ENCODE results near the gene POLR3G.

Gene POLR3G

DNA sequence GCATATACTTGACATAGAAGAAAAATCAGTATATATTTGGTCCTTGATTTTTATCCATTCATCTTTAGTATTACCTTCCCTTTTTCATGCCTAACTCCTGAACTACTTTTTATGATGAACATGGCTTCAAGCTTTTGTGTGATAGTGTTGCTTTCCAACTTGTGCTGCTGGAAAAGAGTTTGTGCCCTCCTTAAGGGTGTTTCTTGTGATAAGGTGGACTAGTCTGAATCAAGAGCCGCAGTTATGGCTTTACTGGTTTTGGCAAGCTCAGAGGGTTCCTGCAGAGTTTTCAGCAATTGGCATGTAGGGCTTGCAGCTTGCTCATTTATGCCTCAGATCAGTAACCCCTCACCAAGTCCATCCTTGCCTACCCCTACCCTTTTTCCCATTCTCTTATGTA, 20.5 kb downstream of the POLR3G start:
- no peak overlapping the region for H3K4me3 ChIP-seq (ENCODE audit: low read depth, low read length)

DNA sequence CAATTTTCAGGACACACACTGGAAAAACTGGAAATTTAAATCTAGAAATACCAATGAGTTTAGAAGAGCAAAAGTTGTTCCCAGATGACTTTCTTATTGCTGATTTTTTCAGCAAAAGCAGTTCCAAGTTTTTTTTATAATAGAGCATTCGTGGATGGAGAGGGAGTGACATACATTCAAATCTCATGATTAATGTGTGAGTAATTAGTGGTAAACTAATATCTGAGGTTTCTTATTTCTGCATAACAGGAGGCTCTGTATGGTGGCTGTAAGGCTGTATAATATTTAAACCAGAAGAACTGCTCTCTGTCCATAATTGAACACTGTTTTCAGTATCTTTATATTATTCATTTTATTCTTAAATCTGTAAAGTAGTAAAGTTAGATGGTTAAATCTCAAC, 28.9 kb downstream of the POLR3G start:
- H3K4me3 ChIP-seq (ENCODE audit: low read depth, low read length), result no peak overlapping the region

DNA sequence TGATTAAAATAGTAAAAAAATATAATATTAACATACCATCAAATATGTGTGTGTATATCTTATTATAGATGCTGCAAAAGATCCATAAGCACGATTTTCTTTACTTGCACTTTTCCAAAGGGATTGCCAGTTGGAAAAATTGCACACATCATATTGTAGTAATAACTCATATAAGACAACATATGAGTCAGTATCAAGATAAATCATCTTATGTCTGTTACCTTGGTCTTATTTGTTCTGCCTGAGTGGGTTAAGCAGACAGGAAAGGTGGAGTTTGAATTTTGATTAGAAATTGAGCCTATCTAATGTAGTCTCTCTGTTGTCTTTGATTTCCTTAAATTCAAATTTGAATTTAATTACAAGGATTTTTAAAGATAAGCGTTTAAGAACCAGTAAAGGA, 30.1 kb downstream of the POLR3G start:
- H3K4me3 ChIP-seq (ENCODE audit: low read depth, low read length), result no peak overlapping the region

DNA sequence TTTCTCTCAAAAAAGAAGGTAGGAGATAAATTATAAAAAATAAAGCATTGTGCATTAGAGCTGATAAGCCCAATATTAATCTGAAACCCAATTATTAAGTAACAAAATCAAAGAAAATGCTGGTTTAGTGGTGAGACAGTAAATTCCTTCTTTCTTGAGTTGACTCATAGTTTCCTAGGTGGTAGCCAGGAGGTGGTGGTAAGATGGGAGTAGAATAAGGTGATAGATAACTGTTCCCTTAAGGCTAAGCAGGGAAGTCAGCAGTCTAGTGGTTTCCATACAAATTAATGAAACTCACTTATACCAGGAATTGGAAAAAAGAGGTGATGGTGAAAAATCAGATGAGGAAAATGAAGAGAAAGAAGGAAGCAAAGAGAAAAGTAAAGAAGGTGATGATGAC, 31.6 kb downstream of the POLR3G start:
- no peak overlapping the region for H3K4me3 ChIP-seq (ENCODE audit: low read depth, low read length)

DNA sequence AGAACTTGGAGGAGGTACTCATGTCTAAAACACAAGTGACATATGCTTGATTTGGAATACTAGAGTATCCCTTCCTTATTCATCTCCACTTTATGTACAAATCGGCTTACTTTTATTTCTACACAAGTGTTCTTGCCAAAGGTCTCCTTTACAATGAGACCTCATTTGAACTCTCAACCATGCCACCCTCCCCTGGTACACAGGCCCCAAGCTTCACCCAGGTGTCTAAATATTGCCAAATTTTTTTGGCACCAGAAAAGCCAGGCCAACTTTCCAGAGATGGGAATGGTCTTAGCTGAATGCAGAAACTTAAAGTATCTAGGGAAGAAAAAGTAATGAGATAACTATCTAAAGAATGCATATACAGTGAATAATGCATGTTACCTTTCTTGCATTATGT, 35.8 kb downstream of the POLR3G start:
- no peak overlapping the region for H3K4me3 ChIP-seq (ENCODE audit: low read depth, low read length)

DNA sequence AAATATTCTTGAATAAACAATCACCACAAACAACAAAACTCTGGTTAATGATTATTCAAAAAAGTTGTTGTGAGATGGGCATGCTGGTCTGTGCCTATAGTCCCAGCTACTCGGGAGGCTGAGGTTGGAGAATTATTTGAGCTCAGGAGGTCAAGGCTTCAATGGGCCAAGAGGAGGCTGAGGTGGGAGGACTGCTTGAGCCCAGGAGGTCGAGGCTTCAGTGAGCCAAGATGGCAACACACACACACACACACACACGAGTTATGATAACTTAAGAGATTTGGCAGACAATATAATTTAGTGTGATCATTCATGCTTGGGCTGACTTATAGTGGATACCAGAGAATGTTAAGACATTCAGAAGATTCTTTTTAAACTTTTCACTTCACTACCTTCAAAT, 39.9 kb downstream of the POLR3G start:
- H3K4me3 ChIP-seq (ENCODE audit: low read depth, low read length), result no peak overlapping the region

DNA sequence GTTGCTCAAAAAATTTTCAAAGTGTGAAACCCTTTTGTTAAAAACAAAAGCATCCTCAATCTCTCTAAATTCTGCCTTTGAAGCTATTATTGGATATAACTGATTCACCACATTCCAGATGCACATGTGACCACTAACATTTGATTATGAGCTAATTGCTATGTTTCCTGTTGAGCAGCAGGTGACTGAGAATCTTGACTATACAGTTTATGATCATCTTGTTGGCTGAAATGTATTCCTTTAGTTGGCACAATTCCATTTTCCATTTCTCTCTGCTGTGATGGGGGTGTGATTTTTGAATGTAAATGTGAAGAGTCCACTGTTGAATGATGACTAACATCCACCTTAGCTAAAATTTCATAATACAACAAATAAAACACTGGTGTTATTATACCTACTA, 44.0 kb downstream of the POLR3G start:
- H3K4me3 ChIP-seq (ENCODE audit: low read depth, low read length), result no peak overlapping the region

DNA sequence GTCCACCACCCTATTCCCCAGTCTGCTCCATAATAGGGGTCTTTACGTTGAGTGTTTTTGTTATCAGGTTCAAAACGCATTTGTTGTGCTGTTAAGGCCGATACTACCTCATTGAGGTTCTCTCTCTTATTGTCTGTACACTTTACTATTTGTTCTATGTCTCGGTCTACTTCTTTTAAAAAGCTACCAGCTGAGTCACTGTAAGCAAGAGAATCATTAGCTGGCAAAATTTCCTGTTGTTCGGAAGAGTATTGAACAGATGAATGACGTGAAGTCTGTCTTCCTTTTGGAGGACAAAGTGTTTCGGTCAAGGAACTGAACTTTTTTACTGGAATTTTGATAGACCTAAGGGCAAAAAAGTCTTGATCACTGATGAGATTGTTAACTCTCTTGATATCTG, 44.4 kb downstream of the POLR3G start:
- no peak overlapping the region for H3K4me3 ChIP-seq (ENCODE audit: low read depth, low read length)

DNA sequence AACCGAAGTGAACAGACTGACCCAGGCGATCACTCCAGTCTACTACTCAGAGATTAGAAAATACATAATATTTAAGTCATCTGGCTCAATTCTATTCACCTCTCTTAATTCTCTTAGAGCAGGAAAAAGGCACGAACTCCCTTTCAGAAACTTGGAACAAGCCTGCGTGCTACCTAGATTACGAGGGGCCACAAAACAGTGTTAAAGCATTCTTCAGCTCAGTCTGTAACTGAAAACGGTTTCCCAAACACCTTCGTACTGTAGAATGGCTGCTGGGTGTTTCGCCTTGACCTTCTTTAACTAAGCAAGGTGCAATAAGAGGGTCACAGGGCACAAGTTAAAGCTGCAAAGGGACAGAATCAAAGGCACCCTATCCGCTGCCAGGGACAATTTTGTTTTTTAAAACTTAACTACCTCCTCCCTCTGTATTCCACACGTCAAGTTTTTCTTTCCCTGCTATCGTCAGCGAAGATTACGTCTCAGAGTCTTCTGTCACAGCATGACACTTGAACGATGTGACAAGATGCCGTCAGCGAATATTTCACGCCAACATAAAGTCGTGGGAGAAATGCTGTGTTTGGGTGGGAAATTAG, 54.0 kb downstream of the POLR3G start:
- peak overlapping the region; percentile 94 for H3K4me3 ChIP-seq (ENCODE audit: low read depth, low read length)

DNA sequence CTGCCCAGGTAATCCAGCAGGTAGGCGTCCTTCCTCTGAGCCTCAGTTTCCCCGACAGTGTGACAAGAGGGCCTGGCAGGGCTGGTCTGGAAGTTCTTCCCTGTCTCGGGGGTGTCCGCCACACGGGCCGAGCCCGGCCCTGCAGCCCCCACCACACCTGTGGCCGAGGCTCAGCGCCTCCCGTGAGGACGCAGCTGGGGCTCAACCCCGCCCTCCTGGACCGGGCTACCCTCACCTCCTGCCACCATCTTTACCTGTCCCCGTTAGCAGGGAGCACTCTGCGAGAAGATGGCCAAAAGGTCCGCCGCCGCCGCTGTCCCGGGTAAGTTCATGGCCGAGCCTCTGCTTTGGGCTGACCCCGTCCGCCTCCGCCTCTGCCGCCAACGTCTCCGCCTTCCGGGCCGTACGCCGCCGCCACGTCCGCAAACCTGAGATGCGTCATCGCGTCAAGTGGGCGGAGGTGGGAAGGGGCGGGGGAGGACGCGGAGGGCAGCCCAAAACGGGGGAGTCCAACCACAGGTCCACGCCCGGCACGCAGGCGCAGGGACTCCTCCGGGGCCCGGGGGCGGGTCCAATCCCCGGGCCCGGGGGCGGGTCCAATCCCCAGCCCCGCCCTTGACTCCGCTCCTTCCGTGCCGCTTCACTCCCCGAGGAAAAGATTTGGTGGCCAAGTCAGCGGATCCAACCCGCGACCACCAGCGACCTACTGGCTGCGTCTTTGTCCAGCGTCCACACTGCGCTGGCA, 54.7 kb downstream of the POLR3G start, which contains the start of gene LYSMD3:
Gene LYSMD3, minus strand, starts transcription at position 391 of the 745 bp plus-strand sequence. CDS start 4,295 bp downstream, outside the sequence.
- peak within 1 kb of the TSS; percentile 94 for H3K4me3 ChIP-seq (ENCODE audit: low read depth, low read length)

DNA sequence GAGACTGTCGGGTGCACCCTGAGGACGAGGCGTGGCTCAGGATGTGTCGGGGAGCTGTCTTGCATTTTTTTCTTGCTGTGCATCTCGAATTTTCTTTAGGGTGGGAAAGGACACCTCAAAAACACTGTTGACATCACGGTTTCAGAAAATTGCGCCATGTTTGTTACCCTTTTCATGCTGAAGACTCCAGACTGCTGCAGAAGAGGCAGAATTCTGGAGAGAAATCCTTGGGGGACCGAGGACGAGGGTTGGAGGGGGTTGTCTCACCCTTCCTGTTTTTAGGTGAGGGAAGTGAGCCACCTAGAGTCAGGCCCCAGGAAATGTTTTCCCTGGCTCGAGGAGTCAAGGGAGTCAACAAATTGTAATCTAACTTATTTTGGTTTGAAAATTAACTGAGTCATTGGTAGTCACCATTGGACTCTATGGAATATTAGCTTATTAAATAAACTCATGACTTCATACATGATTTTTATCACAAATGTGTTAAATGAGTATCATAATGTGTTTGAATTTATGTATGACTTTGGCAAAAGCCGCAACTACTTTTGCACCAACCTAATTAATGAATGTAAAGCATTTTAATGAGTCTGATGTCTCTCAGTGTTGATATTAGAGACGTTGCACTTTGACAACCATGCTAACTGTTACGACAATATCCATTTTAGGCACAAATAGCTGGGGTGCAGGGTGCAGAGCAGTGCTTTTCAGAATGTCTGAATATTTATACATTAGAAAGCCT, 55.4 kb downstream of the POLR3G start:
- peak overlapping the region; percentile 94 for H3K4me3 ChIP-seq (ENCODE audit: low read depth, low read length)

DNA sequence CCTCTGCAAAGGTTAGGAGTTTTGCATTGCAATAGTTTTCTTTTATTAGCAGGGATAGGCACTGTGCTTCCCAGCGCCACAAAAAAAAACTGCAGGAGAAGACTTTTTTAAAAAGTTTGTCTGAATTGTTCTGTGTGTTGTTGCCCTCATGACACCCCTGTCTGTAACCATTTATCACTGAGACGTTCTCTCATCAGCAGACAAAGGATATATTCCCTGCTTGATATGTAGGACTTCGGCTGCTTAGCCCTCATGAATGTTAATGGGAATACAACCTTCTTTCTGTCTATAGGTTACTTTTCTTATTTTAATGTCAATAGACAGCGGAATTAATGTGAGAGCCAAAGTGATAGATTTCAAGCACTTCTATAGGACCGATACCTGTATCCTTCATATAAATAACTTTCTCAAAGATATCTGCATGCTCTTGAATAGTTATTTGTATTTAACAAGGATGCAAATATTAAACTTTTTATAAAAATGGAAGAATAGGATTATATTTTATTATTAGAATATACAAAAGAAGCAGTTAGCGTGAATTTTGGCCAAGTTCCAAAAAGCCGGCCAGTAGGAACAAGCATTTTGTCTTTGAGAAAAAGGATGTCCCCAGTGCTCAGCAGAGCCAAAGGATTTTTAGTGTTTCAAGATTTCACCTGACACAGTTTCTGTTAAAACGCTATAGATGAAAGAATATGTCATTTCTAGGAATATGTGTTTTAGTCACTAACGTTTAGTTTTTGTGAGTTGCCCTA, 56.2 kb downstream of the POLR3G start:
- no peak overlapping the region for H3K4me3 ChIP-seq (ENCODE audit: low read depth, low read length)

DNA sequence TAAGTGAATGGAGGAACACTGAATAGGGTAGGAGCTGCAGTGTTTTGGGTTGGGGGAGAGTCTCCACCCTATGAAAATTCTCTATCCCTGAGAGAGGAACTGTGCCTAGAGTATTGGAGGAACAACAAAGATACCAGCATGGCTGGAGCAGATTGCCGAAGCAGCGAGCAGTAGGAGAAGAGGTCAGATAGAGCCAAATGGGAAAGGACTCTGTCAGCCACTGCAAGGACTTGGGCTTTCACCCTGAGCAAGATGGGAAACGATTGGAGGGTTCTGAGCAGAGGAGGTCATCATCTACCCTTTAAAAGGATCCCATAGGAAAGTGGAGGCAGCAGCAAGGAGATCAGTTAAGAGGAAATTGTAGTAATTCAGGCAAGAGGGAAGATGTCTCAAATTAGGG, 59.1 kb downstream of the POLR3G start:
- H3K4me3 ChIP-seq (ENCODE audit: low read depth, low read length), result no peak overlapping the region

DNA sequence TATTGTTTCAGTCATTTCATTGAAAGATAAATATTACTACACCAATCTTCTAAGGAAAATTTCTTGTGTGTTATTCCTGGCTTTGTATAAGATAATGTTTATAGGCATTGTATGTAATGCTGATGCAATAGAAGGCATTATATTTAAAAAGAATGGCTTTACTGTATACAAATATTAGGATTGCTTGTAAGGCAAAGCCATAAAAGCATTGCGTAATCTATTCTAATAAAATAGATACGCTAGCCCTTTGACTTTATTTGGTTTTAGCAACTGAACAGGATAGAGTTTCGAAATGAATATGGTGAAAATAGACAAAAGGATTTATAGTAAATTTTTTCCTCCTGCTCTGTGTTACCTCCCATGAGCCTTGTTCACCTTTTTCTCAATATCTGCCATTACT, 60.3 kb downstream of the POLR3G start:
- no peak overlapping the region for H3K4me3 ChIP-seq (ENCODE audit: low read depth, low read length)

DNA sequence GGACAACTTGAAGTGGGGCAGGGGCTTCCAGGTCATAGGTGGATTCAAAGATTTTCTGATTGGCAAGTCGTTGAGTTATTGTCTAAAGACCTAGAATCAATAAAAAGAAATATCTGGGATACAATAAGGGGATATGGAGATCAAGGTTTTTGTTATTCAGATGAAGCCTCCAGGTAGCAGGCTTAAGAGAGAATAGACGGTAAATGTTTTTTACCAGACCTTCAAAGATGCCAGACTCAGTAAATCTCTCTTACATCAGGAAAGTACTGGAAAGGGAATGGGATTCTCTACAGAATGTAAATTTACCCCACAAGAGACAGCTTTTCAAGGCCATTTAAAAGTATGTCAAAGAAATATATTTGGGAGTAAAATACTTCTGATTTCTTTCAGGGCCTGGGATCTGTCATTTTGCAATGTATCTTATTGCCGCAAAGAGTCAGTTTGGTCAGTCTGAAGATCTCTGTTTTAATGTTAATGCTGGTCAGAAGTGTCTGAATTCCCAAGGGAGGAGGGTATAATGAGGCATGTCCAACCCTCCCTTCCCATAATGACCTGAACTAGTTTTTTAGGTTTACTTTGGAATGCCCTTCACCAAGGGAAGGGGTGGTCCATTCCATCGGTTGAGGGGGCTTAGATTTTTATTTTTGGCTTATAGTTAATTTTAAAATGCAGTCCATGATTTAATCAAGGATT, 68.3 kb downstream of the POLR3G start:
- H3K4me3 ChIP-seq (ENCODE audit: low read depth, low read length), result no peak overlapping the region

DNA sequence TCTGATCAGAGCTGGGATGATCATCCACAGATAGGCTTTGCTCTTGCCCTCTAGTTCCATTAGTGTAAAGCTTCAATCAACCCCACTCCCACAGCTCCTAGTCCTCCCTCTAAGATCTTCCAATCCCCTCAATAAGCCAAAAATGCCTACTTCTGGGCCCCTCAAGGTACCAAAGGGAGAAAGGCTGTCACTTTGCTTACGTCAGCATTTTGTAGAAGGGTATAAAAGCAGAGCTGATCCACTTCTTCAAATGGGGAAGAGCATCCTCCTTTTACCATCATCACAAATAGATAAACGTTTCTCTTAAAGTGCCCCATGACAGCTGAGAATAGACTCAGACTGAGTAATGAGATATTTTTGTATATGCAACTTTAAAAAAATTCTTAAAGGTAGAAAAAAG, 70.8 kb downstream of the POLR3G start:
- no peak overlapping the region for H3K4me3 ChIP-seq (ENCODE audit: low read depth, low read length)

DNA sequence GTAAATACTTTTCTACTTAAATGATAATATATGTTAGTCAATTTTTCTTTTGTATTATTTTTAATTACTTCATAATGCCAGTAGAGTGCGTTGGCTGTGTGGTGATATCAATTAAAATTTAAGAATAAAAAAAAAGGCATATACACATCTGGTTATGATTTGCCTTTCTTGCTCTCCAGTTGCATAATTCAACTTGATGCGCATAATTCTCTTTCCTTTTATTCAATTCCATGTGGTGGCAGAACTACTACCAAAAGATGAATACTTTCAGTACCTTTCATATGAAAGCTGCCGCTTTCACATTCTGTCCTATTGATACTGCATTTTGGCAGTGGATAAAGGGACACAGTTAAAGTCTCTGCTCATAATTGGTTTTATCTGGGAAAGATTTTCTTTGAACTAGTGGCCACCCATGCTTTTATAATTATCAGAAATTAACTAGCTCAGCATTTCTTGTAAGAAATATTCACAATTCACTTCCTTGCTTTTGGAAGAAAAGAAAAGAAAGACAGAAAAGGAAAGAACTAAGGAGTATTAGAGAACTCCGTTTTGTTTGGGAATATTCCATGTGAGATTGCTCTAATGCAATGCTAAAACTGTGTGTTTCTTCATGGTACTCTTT, 71.7 kb downstream of the POLR3G start:
- no peak overlapping the region for H3K4me3 ChIP-seq (ENCODE audit: low read depth, low read length)

DNA sequence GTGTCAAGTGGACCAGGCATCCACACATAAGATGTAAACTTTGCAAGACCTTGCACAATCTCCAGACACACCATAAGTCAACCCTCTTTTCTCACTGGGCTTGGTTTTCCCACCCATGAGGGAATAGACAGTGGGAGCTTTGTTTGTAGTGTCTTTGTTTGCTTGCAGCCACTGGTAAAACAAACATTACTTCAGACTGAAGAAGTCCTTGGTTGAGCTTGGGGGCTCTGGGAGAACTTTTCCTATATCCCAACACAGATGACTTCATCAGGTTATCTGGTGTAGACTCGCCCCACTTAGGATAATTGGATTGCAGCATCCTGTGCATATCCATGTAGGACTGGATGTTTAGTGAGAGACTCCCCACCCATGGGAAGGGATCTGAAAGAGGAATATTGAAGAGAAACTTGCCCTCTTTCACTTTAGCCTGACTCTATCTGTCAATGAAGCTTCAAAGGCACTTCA, 72.4 kb downstream of the POLR3G start:
- no peak overlapping the region for H3K4me3 ChIP-seq (ENCODE audit: low read depth, low read length)

DNA sequence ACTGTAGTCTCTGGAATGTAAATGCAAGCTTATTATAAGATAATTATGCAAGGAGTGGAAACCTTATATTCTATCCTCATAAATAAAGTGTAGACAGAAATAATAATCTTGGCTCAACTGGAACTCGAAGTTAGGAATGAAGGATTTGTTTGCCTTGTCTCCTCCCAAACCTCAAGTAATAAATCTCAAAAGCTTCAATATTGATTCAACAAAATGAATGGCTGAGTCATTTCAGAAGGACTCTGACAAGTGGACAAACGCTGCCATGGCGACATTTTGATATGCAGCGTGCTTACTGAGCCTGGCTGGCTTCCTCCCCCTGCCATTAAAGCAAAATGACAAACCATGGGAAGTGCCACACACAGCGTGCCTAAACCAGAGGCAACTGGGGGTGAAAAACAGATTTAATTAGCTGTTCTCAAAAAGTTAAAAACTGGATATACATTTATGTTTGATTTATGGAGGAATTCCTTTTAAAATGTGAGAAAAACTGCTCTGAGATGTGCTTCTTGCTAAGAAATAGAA, 73.5 kb downstream of the POLR3G start:
- no peak overlapping the region for H3K4me3 ChIP-seq (ENCODE audit: low read depth, low read length)

DNA sequence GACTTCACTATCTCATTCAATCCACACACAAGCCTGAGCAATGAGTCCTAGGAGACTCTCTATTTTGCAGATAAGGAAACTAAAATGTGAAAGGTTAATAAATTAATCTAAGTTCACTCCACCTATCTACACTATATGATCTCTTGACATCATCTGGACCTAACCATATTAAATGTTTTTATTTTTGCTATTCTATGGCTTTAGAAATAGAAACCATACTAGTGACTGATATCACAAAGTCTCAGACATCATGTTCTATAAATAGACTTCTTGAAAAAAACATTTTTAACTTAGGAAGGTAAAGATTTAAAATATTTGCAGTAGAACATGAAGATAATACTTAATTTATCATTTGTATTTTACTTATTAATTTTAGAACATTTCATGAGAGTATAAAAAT, 74.6 kb downstream of the POLR3G start:
- H3K4me3 ChIP-seq (ENCODE audit: low read depth, low read length), result no peak overlapping the region
